Effector memory CD8-positive, alpha-beta T cell (primary cell): ENCODE data around the gene SND1.
"Not testable (repeated sequence)": the region's sequence is repeated elsewhere in the genome, so short reads cannot be mapped to it uniquely, and the experiment has no call there.

Source experiments
- ATAC-seq: fragments of 150-1000 bp; cut with Tn5 transposase; replicated peaks from 2 replicates; pipeline ENCODE4 v1.10.0; 2021; ENCODE audit warnings: mild to moderate bottlenecking, moderate library complexity
- DNase-seq, 3 experiments: peaks; one replicate each; pipeline ENCODE4 v3.0.0; 2021
- H3K27ac Mint-ChIP-seq, 2 donors: one replicate each; pipeline ENCODE4 v1.8.0; 2022; ENCODE audit warnings: mild to moderate bottlenecking in 2 of 2, mixed read lengths in 2 of 2, moderate library complexity in 2 of 2
- H3K27me3 Mint-ChIP-seq, 2 donors: one replicate each; pipeline ENCODE4 v1.8.0; 2022; ENCODE audit warnings: mixed read lengths in 2 of 2
- H3K36me3 Mint-ChIP-seq: one replicate; pipeline ENCODE4 v1.8.0; 2022; ENCODE audit warnings: mild to moderate bottlenecking, moderate library complexity, mixed read lengths; ENCODE audit not compliant: insufficient read depth
- H3K4me1 Mint-ChIP-seq, 2 donors: one replicate each; pipeline ENCODE4 v1.8.0; 2022; ENCODE audit warnings: low read depth in 2 of 2, mixed read lengths in 2 of 2
- H3K4me3 Mint-ChIP-seq, 2 donors: one replicate each; pipeline ENCODE4 v1.8.0; 2022; ENCODE audit warnings: mild to moderate bottlenecking in 2 of 2, mixed read lengths in 2 of 2, moderate library complexity in 2 of 2
- H3K9me3 Mint-ChIP-seq, 2 donors: one replicate each; pipeline ENCODE4 v1.8.0; 2022; ENCODE audit warnings: mixed read lengths in 2 of 2

SND1 gene

GRCh38 chr7:127949769-127950222, 297.8 kb downstream of the SND1 start:
- no peak for DNase-seq
- ATAC-seq = no peak
- peak overlapping the region in 1 of 2 donors; percentile 55 for H3K27ac Mint-ChIP-seq
- H3K27me3 Mint-ChIP-seq = no peaks in the 10 kb centered on the region
- H3K4me1 Mint-ChIP-seq = peaks cover 0 to 4% of the 10 kb centered on the region in 2 donors
- H3K4me3 Mint-ChIP-seq = no peak overlapping the region
- no peaks in the 10 kb centered on the region for H3K36me3 Mint-ChIP-seq
- H3K9me3 Mint-ChIP-seq = no peaks in the 10 kb centered on the region

DNA sequence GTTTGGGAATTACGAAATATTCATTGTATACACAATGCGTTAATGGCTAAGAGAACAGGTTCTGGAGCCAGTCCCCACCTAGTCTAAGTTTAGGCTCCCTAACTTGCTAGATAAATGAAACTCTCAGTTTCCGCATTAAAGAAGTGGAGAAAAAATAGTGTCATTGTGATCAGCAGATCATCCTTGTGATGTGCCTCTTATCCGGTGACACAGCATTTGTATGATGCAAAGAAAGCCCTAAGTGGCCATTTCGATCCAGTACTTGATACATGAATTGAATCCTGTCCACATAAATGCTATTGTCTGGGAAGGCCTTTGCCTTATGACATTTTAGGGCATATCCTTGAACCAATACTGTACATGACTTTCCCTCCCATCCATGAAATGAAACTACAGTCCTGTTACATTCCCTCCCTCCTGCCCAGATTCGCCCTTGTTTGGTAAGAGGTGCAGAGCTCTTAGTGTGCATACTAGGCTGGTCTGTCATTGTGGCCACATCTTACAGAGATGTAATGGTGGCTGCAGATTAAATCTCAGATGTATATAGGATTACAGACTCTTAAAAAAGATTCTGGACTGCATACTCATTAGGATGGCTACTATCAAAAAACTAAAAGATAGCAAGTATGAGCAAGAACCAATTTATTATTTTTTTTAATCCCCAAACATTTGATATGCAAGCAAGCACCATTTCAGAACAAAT, 298.4 kb downstream of the SND1 start:
- Mint-ChIP-seq H3K4me3 (no peak overlapping the region), H3K27me3 (no peaks in the 10 kb centered on the region), H3K27ac (no peak overlapping the region), H3K4me1 (peaks cover 0 to 3% of the 10 kb centered on the region in 2 donors), H3K9me3 (no peaks in the 10 kb centered on the region), H3K36me3 (no peaks in the 10 kb centered on the region)
- DNase-seq (no peak), ATAC-seq (no peak)

DNA sequence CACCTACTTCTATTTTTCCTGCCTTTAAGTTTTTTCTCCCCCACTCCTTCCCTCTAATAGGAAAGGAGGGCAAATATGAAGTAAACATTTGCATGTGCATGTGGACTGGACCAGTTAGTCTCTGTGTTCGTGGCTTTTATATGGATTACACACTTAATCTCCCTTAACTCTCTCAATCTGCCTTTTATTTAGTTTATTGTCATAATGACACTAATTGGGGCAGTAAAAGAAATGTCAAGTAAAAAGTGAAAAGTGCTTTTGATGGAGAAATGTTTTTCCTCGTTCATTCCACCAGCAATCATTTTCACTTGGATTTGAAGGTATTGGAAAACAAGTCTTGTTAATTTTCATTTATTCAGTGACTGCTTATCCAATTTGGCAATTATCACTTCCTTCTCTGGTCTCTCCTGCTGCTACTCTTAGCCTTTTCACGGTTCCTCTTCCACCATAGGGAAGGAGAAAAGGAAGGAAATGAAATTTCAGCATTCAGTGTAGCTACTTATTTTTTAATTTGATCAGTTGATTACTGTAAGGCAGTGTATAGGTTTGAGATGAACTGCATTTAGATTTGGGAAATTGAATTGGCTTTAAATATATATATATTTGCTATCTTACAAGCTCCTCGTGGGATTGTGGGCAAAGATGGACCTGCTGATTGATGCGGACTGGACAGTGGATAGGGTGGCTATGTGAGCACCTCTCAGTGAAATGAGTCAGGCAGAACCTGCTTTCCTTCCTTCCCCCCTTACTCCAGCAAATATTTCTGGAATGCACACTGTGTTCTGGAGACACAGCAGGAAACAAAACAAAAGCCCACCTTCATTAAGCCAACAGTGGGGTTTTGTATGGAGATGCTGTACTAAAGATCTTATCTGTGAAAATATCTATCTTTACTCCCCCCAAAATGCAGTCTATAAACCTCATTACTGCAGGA, 301.7 kb downstream of the SND1 start:
- ATAC-seq (no peak), DNase-seq (no peak)
- H3K27ac Mint-ChIP-seq = no peak overlapping the region
- no peaks in the 10 kb centered on the region for H3K9me3 Mint-ChIP-seq
- peaks cover 0 to 3% of the 10 kb centered on the region in 2 donors for H3K4me1 Mint-ChIP-seq
- H3K36me3 Mint-ChIP-seq = no peaks in the 10 kb centered on the region
- no peaks in the 10 kb centered on the region for H3K27me3 Mint-ChIP-seq
- no peak overlapping the region for H3K4me3 Mint-ChIP-seq

DNA sequence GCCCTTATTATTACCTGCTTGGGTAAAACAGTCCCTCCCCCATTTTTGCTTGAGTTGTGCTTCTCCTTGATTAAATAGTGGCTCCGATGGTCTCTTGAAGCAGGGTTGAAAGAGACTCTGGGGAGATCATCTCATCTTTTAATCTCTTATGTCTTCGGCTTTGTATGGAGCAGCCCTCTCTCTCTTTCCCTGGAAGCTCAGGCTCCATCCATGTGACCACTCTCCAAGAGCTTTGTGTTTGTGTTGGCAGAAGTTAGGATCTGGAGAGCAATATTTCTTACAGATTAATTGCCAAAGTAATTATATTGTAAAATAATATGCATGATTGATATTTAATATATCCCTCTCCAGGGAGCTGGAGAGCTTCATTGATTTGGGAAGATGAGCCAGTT, 302.4 kb downstream of the SND1 start:
- Mint-ChIP-seq H3K4me1 (peaks cover 0 to 3% of the 10 kb centered on the region in 2 donors), H3K9me3 (no peaks in the 10 kb centered on the region), H3K4me3 (no peak overlapping the region), H3K27me3 (no peaks in the 10 kb centered on the region), H3K27ac (no peak overlapping the region), H3K36me3 (no peaks in the 10 kb centered on the region)
- DNase-seq (no peak), ATAC-seq (no peak)

DNA sequence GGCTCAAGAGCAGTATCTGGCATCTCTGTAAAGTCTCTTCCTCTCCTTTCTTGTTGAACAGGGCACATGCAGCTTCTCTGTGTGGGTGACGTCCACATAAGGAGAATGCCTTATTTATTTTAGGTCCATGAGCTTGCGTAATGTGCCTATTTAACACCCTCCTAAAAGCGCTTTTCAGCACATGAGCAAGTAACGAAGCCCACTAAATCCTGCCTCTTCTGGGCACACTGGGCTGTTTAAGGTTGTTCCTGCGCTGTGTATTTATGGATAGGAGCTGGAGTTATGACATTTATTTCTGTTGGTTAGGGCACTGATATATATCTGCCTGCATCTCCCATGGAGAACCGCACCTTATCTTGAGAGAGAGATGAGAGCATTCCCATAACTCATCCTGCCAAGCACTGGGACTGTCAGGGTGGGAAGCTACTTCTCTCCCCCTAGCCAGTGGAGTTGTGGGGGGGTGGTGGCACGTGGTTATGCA, 303.1 kb downstream of the SND1 start:
- H3K9me3 Mint-ChIP-seq = no peaks in the 10 kb centered on the region

GRCh38 chr7:127957886-127958285, 305.9 kb downstream of the SND1 start:
- no peaks in the 10 kb centered on the region for H3K27me3 Mint-ChIP-seq
- no peak overlapping the region for H3K4me3 Mint-ChIP-seq
- H3K4me1 Mint-ChIP-seq = peaks cover 4 to 7% of the 10 kb centered on the region in 2 donors
- no peak overlapping the region for H3K27ac Mint-ChIP-seq
- no peaks in the 10 kb centered on the region for H3K36me3 Mint-ChIP-seq
- no peak for ATAC-seq
- no peak for DNase-seq
- no peaks in the 10 kb centered on the region for H3K9me3 Mint-ChIP-seq

More for the DNA sequence above, 303.1 kb downstream of the SND1 start:
- no peak overlapping the region for H3K27ac Mint-ChIP-seq
- no peak overlapping the region for H3K4me3 Mint-ChIP-seq
- H3K4me1 Mint-ChIP-seq = peaks cover 0 to 7% of the 10 kb centered on the region in 2 donors
- H3K36me3 Mint-ChIP-seq = no peaks in the 10 kb centered on the region
- ATAC-seq = no peak
- H3K27me3 Mint-ChIP-seq = no peaks in the 10 kb centered on the region
- no peak for DNase-seq

- DNase-seq = no peak
- no peak for ATAC-seq
- no peaks in the 10 kb centered on the region for H3K9me3 Mint-ChIP-seq
- no peaks in the 10 kb centered on the region for H3K36me3 Mint-ChIP-seq
- H3K4me3 Mint-ChIP-seq = no peak overlapping the region
- H3K4me1 Mint-ChIP-seq = peaks cover 5 to 7% of the 10 kb centered on the region in 2 donors
- no peak overlapping the region for H3K27ac Mint-ChIP-seq
- H3K27me3 Mint-ChIP-seq = no peaks in the 10 kb centered on the region
Measured at GRCh38 chr7:127959770-127960169, 307.8 kb downstream of the SND1 start.

- no peaks in the 10 kb centered on the region for H3K36me3 Mint-ChIP-seq
- DNase-seq = no peak
- H3K4me3 Mint-ChIP-seq = no peak overlapping the region
- no peak overlapping the region for H3K27ac Mint-ChIP-seq
- H3K27me3 Mint-ChIP-seq = no peaks in the 10 kb centered on the region
- no peak for ATAC-seq
- H3K9me3 Mint-ChIP-seq = no peaks in the 10 kb centered on the region
- peaks cover 5 to 7% of the 10 kb centered on the region in 2 donors for H3K4me1 Mint-ChIP-seq
Measured at GRCh38 chr7:127961786-127962453, 309.9 kb downstream of the SND1 start.

DNA sequence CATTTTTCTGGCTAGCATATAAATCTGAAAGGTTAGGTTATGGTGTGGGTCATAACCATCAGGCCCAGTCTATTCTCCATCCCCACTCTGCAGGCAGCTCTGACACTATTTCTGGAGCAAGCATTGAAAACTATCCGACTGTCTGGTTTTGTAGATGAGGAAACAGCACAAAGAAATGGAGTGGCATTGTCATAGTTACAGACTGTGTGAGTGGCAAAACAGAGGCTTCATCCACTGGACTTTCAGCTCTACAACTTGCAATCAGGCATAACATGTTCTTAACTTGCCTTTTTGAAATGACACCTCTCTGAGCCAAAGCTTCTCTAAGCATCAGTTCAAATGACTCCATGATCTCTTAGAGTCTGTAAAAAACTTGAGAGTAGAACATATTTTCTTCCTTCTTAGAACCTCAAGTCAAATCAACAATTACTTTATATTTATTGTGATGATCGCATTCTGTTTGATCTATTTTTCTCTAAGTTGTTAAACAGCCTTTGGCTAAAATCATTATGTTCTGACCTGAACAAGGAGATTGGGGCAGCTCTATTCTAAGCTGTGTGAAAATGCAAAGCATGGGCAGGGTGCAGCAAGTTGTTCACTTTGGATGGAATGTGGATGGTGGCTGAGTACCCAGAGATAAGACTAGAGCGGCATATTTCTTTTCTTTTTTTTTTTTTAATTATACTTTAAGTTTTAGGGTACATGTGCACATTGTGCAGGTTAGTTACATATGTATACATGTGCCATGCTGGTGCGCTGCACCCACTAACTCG, 310.8 kb downstream of the SND1 start:
- peaks cover 5 to 7% of the 10 kb centered on the region in 2 donors for H3K4me1 Mint-ChIP-seq
- H3K27me3 Mint-ChIP-seq = no peaks in the 10 kb centered on the region
- H3K27ac Mint-ChIP-seq = no peak overlapping the region

DNA sequence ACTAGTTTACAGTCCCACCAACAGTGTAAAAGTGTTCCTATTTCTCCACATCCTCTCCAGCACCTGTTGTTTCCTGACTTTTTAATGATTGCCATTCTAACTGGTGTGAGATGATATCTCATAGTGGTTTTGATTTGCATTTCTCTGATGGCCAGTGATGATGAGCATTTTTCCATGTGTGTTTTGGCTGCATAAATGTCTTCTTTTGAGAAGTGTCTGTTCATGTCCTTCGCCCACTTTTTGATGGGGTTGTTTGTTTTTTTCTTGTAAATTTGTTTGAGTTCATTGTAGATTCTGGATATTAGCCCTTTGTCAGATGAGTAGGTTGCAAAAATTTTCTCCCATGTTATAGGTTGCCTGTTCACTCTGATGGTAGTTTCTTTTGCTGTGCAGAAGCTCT, 311.9 kb downstream of the SND1 start:
- DNase-seq, H3K36me3 Mint-ChIP-seq, H3K27me3 Mint-ChIP-seq, ATAC-seq, H3K4me1 Mint-ChIP-seq, H3K9me3 Mint-ChIP-seq, H3K27ac Mint-ChIP-seq, H3K4me3 Mint-ChIP-seq: not testable (repeated sequence)

More for the DNA sequence above, 310.8 kb downstream of the SND1 start:
- DNase-seq (no peak), ATAC-seq (no peak)
- no peaks in the 10 kb centered on the region for H3K9me3 Mint-ChIP-seq
- no peaks in the 10 kb centered on the region for H3K36me3 Mint-ChIP-seq
- H3K4me3 Mint-ChIP-seq = no peak overlapping the region

GRCh38 chr7:127967281-127967680, 315.3 kb downstream of the SND1 start:
- no peaks in the 10 kb centered on the region for H3K36me3 Mint-ChIP-seq
- ATAC-seq = no peak
- no peaks in the 10 kb centered on the region for H3K27me3 Mint-ChIP-seq
- H3K27ac Mint-ChIP-seq = no peak overlapping the region
- H3K9me3 Mint-ChIP-seq = no peaks in the 10 kb centered on the region
- no peak overlapping the region for H3K4me3 Mint-ChIP-seq
- H3K4me1 Mint-ChIP-seq = peaks cover 0 to 8% of the 10 kb centered on the region in 2 donors
- DNase-seq = no peak

GRCh38 chr7:127968547-127968946, 316.6 kb downstream of the SND1 start:
- no peak for ATAC-seq
- Mint-ChIP-seq H3K4me3 (no peak overlapping the region), H3K27ac (no peak overlapping the region), H3K27me3 (no peaks in the 10 kb centered on the region), H3K4me1 (peaks cover 0 to 3% of the 10 kb centered on the region in 2 donors), H3K36me3 (no peaks in the 10 kb centered on the region), H3K9me3 (no peaks in the 10 kb centered on the region)
- DNase-seq = no peak

GRCh38 chr7:127973832-127974231, 321.8 kb downstream of the SND1 start:
- Mint-ChIP-seq H3K27me3 (no peaks in the 10 kb centered on the region), H3K4me1 (peaks cover 0 to 3% of the 10 kb centered on the region in 2 donors), H3K36me3 (peaks cover 10% of the 10 kb centered on the region), H3K9me3 (peaks cover 9 to 14% of the 10 kb centered on the region in 2 donors), H3K4me3 (no peak overlapping the region), H3K27ac (no peak overlapping the region)
- DNase-seq (no peak), ATAC-seq (no peak)
